Neural progenitor cell (in vitro differentiated cells): ENCODE measurements around the gene RABEP2. TPM values are rescaled to one million over a fixed set of nuclear protein-coding genes. Genes with fewer than 3 reads are reported as not detected.

Experiments
- DNase-seq: peaks from one replicate; pipeline ENCODE4 v3.0.0-alpha.2; 2016; ENCODE audit warnings: low spot score
- H2AFZ ChIP-seq: fragments of 200-600 bp; sonication (generic); replicated peaks from 2 replicates; pipeline ENCODE4 v1.6.1; 2016; ENCODE audit warnings: antibody characterized with exemption
- H3F3A ChIP-seq: fragments of 200-600 bp; sonication (generic); 2 replicates; pipeline ENCODE4 v1.6.1; 2016; ENCODE audit warnings: antibody characterized with exemption, low read depth
- H3K27ac ChIP-seq: fragments of 200-600 bp; sonication (generic); 2 replicates; pipeline ENCODE4 v1.5.1; 2016; ENCODE audit warnings: mild to moderate bottlenecking
- H3K27me3 ChIP-seq: fragments of 200-600 bp; sonication (generic); 2 replicates; pipeline ENCODE4 v1.6.1; 2016; ENCODE audit warnings: mild to moderate bottlenecking, moderate library complexity
- H3K36me3 ChIP-seq: fragments of 200-600 bp; sonication (generic); 2 replicates; pipeline ENCODE4 v1.5.1; 2016
- H3K4me1 ChIP-seq: fragments of 200-600 bp; sonication (generic); 2 replicates; pipeline ENCODE4 v1.6.1; 2016; ENCODE audit warnings: mixed run types
- H3K4me2 ChIP-seq: fragments of 200-600 bp; sonication (generic); 2 replicates; pipeline ENCODE4 v1.6.1; 2016
- H3K4me3 ChIP-seq: fragments of 200-600 bp; sonication (generic); 2 replicates; pipeline ENCODE4 v1.5.1; 2016
- H3K79me2 ChIP-seq: fragments of 200-600 bp; sonication (generic); 2 replicates; pipeline ENCODE4 v1.6.1; 2016; ENCODE audit warnings: low read depth
- H3K9ac ChIP-seq: fragments of 200-600 bp; sonication (generic); 2 replicates; pipeline ENCODE4 v1.6.1; 2016
- H3K9me3 ChIP-seq: fragments of 200-600 bp; sonication (generic); 2 replicates; pipeline ENCODE4 v1.5.1; 2016; ENCODE audit warnings: low read depth
- H4K20me1 ChIP-seq: fragments of 200-600 bp; sonication (generic); 2 replicates; pipeline ENCODE4 v1.6.1; 2016; ENCODE audit warnings: low read depth
- H3K27ac Mint-ChIP-seq: 3 replicates; pipeline ENCODE4 v1.8.0; 2021; ENCODE audit warnings: mixed read lengths
- H3K27me3 Mint-ChIP-seq: 2 replicates; pipeline ENCODE4 v1.8.0; 2022; ENCODE audit warnings: low read depth, mild to moderate bottlenecking, inconsistent platforms, moderate library complexity, mixed read lengths; ENCODE audit not compliant: insufficient read depth
- H3K36me3 Mint-ChIP-seq: 3 replicates; pipeline ENCODE4 v1.8.0; 2021; ENCODE audit warnings: mixed read lengths
- H3K4me1 Mint-ChIP-seq: 3 replicates; pipeline ENCODE4 v1.8.0; 2021; ENCODE audit warnings: mixed read lengths
- H3K4me3 Mint-ChIP-seq: 3 replicates; pipeline ENCODE4 v1.8.0; 2021; ENCODE audit warnings: mild to moderate bottlenecking, moderate library complexity, mixed read lengths
- H3K9me3 Mint-ChIP-seq: 3 replicates; pipeline ENCODE4 v1.8.0; 2020; ENCODE audit warnings: mixed read lengths
- CTCF ChIP-seq: fragments of 200-600 bp; sonication (generic); IDR thresholded peaks from 2 replicates; pipeline ENCODE4 v1.5.1; 2017; ENCODE audit warnings: antibody characterized with exemption, mild to moderate bottlenecking
- EZH2 ChIP-seq: fragments of 200-600 bp; sonication (generic); IDR thresholded peaks from 2 replicates; pipeline ENCODE4 v1.6.1; 2017; ENCODE audit warnings: antibody characterized with exemption, mild to moderate bottlenecking, moderate library complexity
- EZH2phosphoT487 ChIP-seq: fragments of 200-600 bp; sonication (generic); IDR thresholded peaks from 2 replicates; pipeline ENCODE4 v1.6.1; 2017; ENCODE audit warnings: antibody characterized with exemption
- total RNA-seq: library from RNA; depleted of rRNA; stranded (reverse); fragments of >200 nt; gene quantifications from 2 replicates; pipeline ENCODE4 v1.2.3, GENCODE V29; 2015; ENCODE audit warnings: low replicate concordance

Gene RABEP2
- total RNA-seq, 1 donor from 2014 or later, result 9.1 TPM

DNA sequence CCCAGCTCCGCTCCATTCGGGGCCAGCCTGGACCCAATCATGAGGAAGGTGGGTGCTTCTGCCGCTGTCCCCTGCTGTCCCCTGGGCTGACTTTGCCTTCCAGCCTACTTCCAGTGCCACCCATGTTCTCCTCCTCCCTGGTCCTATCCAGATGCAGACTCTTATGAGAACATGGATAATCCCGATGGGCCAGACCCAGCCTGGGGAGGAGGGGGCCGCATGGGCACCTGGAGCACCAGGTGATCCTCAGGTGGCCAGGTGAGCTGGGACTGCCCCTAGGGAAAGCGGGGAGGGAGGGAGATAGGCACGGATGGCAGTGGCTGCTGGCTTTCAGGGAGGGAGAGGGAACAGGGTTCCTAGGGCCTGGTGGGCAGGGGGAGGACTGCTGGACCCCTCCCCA, 13.7 kb upstream of the RABEP2 start:
- Mint-ChIP-seq H3K27ac (no peak overlapping the region), H3K27me3 (peaks cover 8% of the 10 kb centered on the region), H3K9me3 (no peaks in the 10 kb centered on the region), H3K4me3 (no peak overlapping the region), H3K4me1 (peaks cover 9% of the 10 kb centered on the region), H3K36me3 (no peaks in the 10 kb centered on the region)
- DNase-seq, result no peak
- TF ChIP-seq CTCF (no peak), EZH2 (no peak), EZH2phosphoT487 (no peak)
- no peak overlapping the region for H3K4me2 ChIP-seq
- H3K4me3 ChIP-seq, result no peak overlapping the region
- no peaks in the 10 kb centered on the region for H3K9me3 ChIP-seq
- no peaks in the 10 kb centered on the region for H3K79me2 ChIP-seq
- no peak overlapping the region for H3K27ac ChIP-seq
- H4K20me1 ChIP-seq, result no peaks in the 10 kb centered on the region
- no peaks in the 10 kb centered on the region for H3K27me3 ChIP-seq
- no peak overlapping the region for H3K9ac ChIP-seq
- H3K36me3 ChIP-seq, result no peaks in the 10 kb centered on the region
- H2AFZ ChIP-seq, result no peak overlapping the region
- no peaks in the 10 kb centered on the region for H3K4me1 ChIP-seq
- H3F3A ChIP-seq, result no peaks in the 10 kb centered on the region

GRCh38 chr16:28937222-28937876, 12.3 kb upstream of the RABEP2 start:
- H2AFZ ChIP-seq, result no peak overlapping the region
- Mint-ChIP-seq H3K27me3 (peaks cover 5% of the 10 kb centered on the region), H3K4me3 (no peak overlapping the region), H3K9me3 (no peaks in the 10 kb centered on the region), H3K36me3 (no peaks in the 10 kb centered on the region), H3K4me1 (peaks cover 10% of the 10 kb centered on the region), H3K27ac (no peak overlapping the region)
- no peak for DNase-seq
- no peak overlapping the region for H3K27ac ChIP-seq
- H3K9me3 ChIP-seq, result no peaks in the 10 kb centered on the region
- no peak overlapping the region for H3K4me3 ChIP-seq
- no peaks in the 10 kb centered on the region for H3K4me1 ChIP-seq
- no peak overlapping the region for H3K9ac ChIP-seq
- TF ChIP-seq EZH2 (no peak), CTCF (no peak), EZH2phosphoT487 (no peak)
- no peaks in the 10 kb centered on the region for H3K36me3 ChIP-seq
- no peak overlapping the region for H3K4me2 ChIP-seq
- H4K20me1 ChIP-seq, result no peaks in the 10 kb centered on the region
- no peaks in the 10 kb centered on the region for H3K79me2 ChIP-seq
- H3K27me3 ChIP-seq, result no peaks in the 10 kb centered on the region
- H3F3A ChIP-seq, result no peaks in the 10 kb centered on the region

- no peak overlapping the region for H3K4me3 Mint-ChIP-seq
- H3K4me1 Mint-ChIP-seq, result peaks cover 10% of the 10 kb centered on the region
- no peaks in the 10 kb centered on the region for H3K36me3 ChIP-seq
- no peak overlapping the region for H3K27ac ChIP-seq
- H3K36me3 Mint-ChIP-seq, result no peaks in the 10 kb centered on the region
- no peak overlapping the region for H3K4me2 ChIP-seq
- H3K27me3 ChIP-seq, result no peaks in the 10 kb centered on the region
- H3K79me2 ChIP-seq, result no peaks in the 10 kb centered on the region
- H2AFZ ChIP-seq, result no peak overlapping the region
- DNase-seq, result no peak
- H3K4me3 ChIP-seq, result no peak overlapping the region
- no peaks in the 10 kb centered on the region for H3K9me3 Mint-ChIP-seq
- no peak overlapping the region for H3K27ac Mint-ChIP-seq
- no peaks in the 10 kb centered on the region for H3K9me3 ChIP-seq
- no peaks in the 10 kb centered on the region for H4K20me1 ChIP-seq
- no peaks in the 10 kb centered on the region for H3K4me1 ChIP-seq
- no peaks in the 10 kb centered on the region for H3F3A ChIP-seq
- TF ChIP-seq EZH2 (no peak), EZH2phosphoT487 (no peak), CTCF (no peak)
- H3K27me3 Mint-ChIP-seq, result peaks cover 6% of the 10 kb centered on the region
- H3K9ac ChIP-seq, result no peak overlapping the region
Observed at GRCh38 chr16:28936784-28937155, 11.7 kb upstream of the RABEP2 start.
